ENCODE results near the gene RENBP. TPM values are rescaled to one million over a fixed set of nuclear protein-coding genes. Genes with fewer than 3 reads are reported as not detected.

The RENBP gene
- total and polyA plus RNA-seq, 2 of the 13 experiments (the other 11 are each of a cell fraction or from before 2014, with no cell fraction given) = 1.4 to 2.6 TPM

DNA sequence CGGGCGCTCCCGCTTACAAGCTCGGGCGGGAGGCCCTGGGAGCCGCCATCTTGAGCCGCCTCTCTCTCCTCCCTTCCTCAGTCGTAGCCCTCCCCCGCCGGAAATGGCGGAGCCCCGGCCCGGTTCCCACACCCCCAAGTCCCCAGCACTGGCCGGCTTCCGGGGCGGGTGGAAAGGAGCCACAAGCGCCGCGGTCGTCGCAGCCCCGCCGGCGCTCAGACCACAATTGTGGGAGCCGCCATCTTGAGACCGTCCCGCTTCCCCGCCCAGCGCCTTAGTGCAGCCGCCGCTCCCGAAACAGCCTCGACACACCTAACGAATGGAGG is 26.6 kb upstream of the RENBP start (continued):
- TF ChIP-seq ETV5 (CRISPR knock-in tag; IDR thresholded peaks at IDR 0.05; ENCODE audit: borderline replicate concordance) = peak; percentile 38; the same call in 1 of the 2 replicates
- TF ChIP-seq ZNF207 (IDR thresholded peaks at IDR 0.05; ENCODE audit: borderline replicate concordance) = no peak
- TF ChIP-seq, protein P1, sequence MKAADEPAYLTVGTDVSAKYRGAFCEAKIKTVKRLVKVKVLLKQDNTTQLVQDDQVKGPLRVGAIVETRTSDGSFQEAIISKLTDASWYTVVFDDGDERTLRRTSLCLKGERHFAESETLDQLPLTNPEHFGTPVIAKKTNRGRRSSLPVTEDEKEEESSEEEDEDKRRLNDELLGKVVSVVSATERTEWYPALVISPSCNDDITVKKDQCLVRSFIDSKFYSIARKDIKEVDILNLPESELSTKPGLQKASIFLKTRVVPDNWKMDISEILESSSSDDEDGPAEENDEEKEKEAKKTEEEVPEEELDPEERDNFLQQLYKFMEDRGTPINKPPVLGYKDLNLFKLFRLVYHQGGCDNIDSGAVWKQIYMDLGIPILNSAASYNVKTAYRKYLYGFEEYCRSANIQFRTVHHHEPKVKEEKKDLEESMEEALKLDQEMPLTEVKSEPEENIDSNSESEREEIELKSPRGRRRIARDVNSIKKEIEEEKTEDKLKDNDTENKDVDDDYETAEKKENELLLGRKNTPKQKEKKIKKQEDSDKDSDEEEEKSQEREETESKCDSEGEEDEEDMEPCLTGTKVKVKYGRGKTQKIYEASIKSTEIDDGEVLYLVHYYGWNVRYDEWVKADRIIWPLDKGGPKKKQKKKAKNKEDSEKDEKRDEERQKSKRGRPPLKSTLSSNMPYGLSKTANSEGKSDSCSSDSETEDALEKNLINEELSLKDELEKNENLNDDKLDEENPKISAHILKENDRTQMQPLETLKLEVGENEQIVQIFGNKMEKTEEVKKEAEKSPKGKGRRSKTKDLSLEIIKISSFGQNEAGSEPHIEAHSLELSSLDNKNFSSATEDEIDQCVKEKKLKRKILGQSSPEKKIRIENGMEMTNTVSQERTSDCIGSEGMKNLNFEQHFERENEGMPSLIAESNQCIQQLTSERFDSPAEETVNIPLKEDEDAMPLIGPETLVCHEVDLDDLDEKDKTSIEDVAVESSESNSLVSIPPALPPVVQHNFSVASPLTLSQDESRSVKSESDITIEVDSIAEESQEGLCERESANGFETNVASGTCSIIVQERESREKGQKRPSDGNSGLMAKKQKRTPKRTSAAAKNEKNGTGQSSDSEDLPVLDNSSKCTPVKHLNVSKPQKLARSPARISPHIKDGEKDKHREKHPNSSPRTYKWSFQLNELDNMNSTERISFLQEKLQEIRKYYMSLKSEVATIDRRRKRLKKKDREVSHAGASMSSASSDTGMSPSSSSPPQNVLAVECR (CRISPR knock-in tag; IDR thresholded peaks at IDR 0.05; ENCODE audit: borderline replicate concordance) = peak; percentile 32; the same call in 1 of the 2 replicates
- TF ChIP-seq ZBTB8A (CRISPR knock-in tag; IDR thresholded peaks at IDR 0.05; ENCODE audit: borderline replicate concordance, low read depth) = no peak
- no peak for TF ChIP-seq SRY (CRISPR knock-in tag; IDR thresholded peaks at IDR 0.05)
- TF ChIP-seq ZNF792 (CRISPR knock-in tag; IDR thresholded peaks at IDR 0.05) = no peak
- TF ChIP-seq ZNF567 (CRISPR knock-in tag; IDR thresholded peaks at IDR 0.05; ENCODE audit: borderline replicate concordance) = no peak
- TF ChIP-seq ZNF224 (CRISPR knock-in tag; IDR thresholded peaks at IDR 0.05) = no peak
- TF ChIP-seq, protein P2, sequence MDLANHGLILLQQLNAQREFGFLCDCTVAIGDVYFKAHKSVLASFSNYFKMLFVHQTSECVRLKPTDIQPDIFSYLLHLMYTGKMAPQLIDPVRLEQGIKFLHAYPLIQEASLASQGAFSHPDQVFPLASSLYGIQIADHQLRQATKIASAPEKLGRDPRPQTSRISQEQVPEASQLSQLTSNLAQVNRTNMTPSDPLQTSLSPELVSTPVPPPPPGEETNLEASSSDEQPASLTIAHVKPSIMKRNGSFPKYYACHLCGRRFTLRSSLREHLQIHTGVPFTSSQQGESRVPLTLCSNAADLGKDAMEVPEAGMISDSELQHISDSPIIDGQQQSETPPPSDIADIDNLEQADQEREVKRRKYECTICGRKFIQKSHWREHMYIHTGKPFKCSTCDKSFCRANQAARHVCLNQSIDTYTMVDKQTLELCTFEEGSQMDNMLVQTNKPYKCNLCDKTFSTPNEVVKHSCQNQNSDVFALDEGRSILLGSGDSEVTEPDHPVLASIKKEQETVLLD (CRISPR knock-in tag; IDR thresholded peaks at IDR 0.05; ENCODE audit: low read depth) = peak; percentile 88
- TF ChIP-seq ZNF569 (CRISPR knock-in tag; IDR thresholded peaks at IDR 0.05; ENCODE audit: borderline replicate concordance) = no peak
- TF ChIP-seq, protein P3, sequence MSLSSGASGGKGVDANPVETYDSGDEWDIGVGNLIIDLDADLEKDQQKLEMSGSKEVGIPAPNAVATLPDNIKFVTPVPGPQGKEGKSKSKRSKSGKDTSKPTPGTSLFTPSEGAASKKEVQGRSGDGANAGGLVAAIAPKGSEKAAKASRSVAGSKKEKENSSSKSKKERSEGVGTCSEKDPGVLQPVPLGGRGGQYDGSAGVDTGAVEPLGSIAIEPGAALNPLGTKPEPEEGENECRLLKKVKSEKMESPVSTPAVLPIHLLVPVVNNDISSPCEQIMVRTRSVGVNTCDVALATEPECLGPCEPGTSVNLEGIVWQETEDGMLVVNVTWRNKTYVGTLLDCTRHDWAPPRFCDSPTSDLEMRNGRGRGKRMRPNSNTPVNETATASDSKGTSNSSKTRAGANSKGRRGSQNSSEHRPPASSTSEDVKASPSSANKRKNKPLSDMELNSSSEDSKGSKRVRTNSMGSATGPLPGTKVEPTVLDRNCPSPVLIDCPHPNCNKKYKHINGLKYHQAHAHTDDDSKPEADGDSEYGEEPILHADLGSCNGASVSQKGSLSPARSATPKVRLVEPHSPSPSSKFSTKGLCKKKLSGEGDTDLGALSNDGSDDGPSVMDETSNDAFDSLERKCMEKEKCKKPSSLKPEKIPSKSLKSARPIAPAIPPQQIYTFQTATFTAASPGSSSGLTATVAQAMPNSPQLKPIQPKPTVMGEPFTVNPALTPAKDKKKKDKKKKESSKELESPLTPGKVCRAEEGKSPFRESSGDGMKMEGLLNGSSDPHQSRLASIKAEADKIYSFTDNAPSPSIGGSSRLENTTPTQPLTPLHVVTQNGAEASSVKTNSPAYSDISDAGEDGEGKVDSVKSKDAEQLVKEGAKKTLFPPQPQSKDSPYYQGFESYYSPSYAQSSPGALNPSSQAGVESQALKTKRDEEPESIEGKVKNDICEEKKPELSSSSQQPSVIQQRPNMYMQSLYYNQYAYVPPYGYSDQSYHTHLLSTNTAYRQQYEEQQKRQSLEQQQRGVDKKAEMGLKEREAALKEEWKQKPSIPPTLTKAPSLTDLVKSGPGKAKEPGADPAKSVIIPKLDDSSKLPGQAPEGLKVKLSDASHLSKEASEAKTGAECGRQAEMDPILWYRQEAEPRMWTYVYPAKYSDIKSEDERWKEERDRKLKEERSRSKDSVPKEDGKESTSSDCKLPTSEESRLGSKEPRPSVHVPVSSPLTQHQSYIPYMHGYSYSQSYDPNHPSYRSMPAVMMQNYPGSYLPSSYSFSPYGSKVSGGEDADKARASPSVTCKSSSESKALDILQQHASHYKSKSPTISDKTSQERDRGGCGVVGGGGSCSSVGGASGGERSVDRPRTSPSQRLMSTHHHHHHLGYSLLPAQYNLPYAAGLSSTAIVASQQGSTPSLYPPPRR (CRISPR knock-in tag; IDR thresholded peaks at IDR 0.05; ENCODE audit: borderline replicate concordance) = no peak
- TF ChIP-seq ZFP90 (CRISPR knock-in tag; IDR thresholded peaks at IDR 0.05; ENCODE audit: borderline replicate concordance) = no peak
- no peak for TF ChIP-seq ZNF570 (CRISPR knock-in tag; IDR thresholded peaks at IDR 0.05; ENCODE audit: borderline replicate concordance)
- TF ChIP-seq ZNF879 (CRISPR knock-in tag; IDR thresholded peaks at IDR 0.05) = 0 out of 2 replicates have a peak, but pooled peaks have one; percentile 55
- no peak for TF ChIP-seq RFXANK (CRISPR knock-in tag; IDR thresholded peaks at IDR 0.05)
- TF ChIP-seq PHF8 (CRISPR knock-in tag; IDR thresholded peaks at IDR 0.05) = 0 out of 2 replicates have a peak, but pooled peaks have one; percentile 25
- no peak for TF ChIP-seq MYNN (CRISPR knock-in tag; IDR thresholded peaks at IDR 0.05; ENCODE audit: low read depth)
- TF ChIP-seq ZNF205 (CRISPR knock-in tag; IDR thresholded peaks at IDR 0.05) = no peak
- TF ChIP-seq SP2 (CRISPR knock-in tag; IDR thresholded peaks at IDR 0.05) = peak; percentile 34
- no peak for TF ChIP-seq PLRG1 (conservative IDR thresholded peaks at IDR 0.05)
- TF ChIP-seq, protein P4, sequence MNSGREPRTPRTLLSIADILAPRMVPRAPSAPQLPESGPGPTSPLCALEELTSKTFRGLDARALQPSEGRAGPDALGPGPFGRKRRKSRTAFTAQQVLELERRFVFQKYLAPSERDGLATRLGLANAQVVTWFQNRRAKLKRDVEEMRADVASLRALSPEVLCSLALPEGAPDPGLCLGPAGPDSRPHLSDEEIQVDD (CRISPR knock-in tag; IDR thresholded peaks at IDR 0.05; ENCODE audit: borderline replicate concordance) = no peak

Data from HepG2 (cell line).